Upper lobe of left lung (tissue), 6 donors: ENCODE measurements around the gene KCNJ9. TPM values are rescaled to one million over a fixed set of nuclear protein-coding genes. Genes with fewer than 3 reads are reported as not detected.

Experiments used
- ATAC-seq, 2 donors: fragments of 200-7000 bp; cut with Tn5 transposase; one replicate each; pipeline ENCODE4 v1.9.1; 2022; ENCODE audit warnings: mild to moderate bottlenecking in 2 of 2, moderate library complexity in 2 of 2; ENCODE audit not compliant: low FRiP score in 2 of 2
- DNase-seq, 2 donors: peaks; one replicate each; pipeline ENCODE4 v3.0.0-alpha.2; 2019 to 2020
- H3K27ac ChIP-seq, 4 donors: fragments of 200-600 bp; sonication (generic); one replicate each; pipeline ENCODE4 v1.5.1; 2016 to 2019
- H3K27me3 ChIP-seq, 4 donors: fragments of 200-600 bp; sonication (generic); one replicate each; pipeline ENCODE4 v1.5.1; 2017 to 2019
- H3K36me3 ChIP-seq, 4 donors: fragments of 200-600 bp; sonication (generic); one replicate each; pipeline ENCODE4 v1.5.1; 2016 to 2019
- H3K4me1 ChIP-seq, 4 donors: fragments of 200-600 bp; sonication (generic); one replicate each; pipeline ENCODE4 v1.5.1; 2018 to 2019
- H3K4me3 ChIP-seq, 4 donors: fragments of 200-600 bp; sonication (generic); one replicate each; pipeline ENCODE4 v1.5.1; 2017 to 2019; ENCODE audit warnings: mild to moderate bottlenecking in 2 of 4, moderate library complexity in 1 of 4
- H3K9me3 ChIP-seq, 4 donors: fragments of 200-600 bp; sonication (generic); one replicate each; pipeline ENCODE4 v1.5.1; 2018 to 2019
- CTCF ChIP-seq, 6 experiments: fragments of 450-650 bp in 4 of 6; fragments of 200-600 bp in 2 of 6; sonication (generic) in 2 of 6; IDR thresholded peaks; one replicate each; pipeline ENCODE4 v1.5.1; 2016 to 2019; ENCODE audit warnings: antibody characterized with exemption in 6 of 6
- EP300 ChIP-seq, 4 donors: sonication (generic); formaldehyde crosslinking; IDR thresholded peaks; one replicate each; pipeline ENCODE4 v1.5.1; 2017; ENCODE audit warnings: antibody characterized with exemption in 4 of 4, control low read depth in 2 of 4
- POLR2A ChIP-seq, 4 donors: fragments of 450-650 bp; IDR thresholded peaks; one replicate each; pipeline ENCODE4 v1.5.1; 2016 to 2017; ENCODE audit warnings: antibody characterized with exemption in 4 of 4, mild to moderate bottlenecking in 2 of 4
- POLR2AphosphoS5 ChIP-seq, 2 donors: sonication (generic); formaldehyde crosslinking; IDR thresholded peaks; one replicate each; pipeline ENCODE4 v1.5.1; 2017; ENCODE audit warnings: antibody characterized with exemption in 2 of 2
- WGBS, 2 donors: methylation state at CpG; one replicate each; pipeline ENCODE4 v1.1.5; 2017 to 2018; 5-methylcytosine and 5-hydroxymethylcytosine counted together
- total RNA-seq, 6 donors: library from RNA; depleted of rRNA in 4 of 6; stranded (reverse); fragments of >200 nt in 4 of 6; gene quantifications; one replicate each; pipeline versions ENCODE4 v1.1.0 to v1.2.1, GENCODE V29; 2016 to 2021
- donor health status: DM: no; HTN: no; CAD: no; lungs with moderate emphysema.
- donor health status: DM: no; HTN: yes; CAD: no; lungs with severe emphysema.

KCNJ9 gene
- total RNA-seq, 6 donors from 2014 or later, result not detected

- Histone ChIP-seq H3K4me3 (no peak overlapping the region), H3K4me1 (peaks cover 8 to 16% (median 13%) of the 10 kb centered on the region in 4 donors), H3K36me3 (no peaks in the 10 kb centered on the region), H3K27ac (no peak overlapping the region), H3K9me3 (no peaks in the 10 kb centered on the region), H3K27me3 (no peaks in the 10 kb centered on the region)
- ATAC-seq (no peak), DNase-seq (no peak)
- 72 to 73% methylated on average over 5 to 6 of the region's 6 CpGs for WGBS, 2 donors
- TF ChIP-seq EP300 (IDR thresholded peaks at IDR 0.05), result no peak
- TF ChIP-seq POLR2AphosphoS5 (IDR thresholded peaks at IDR 0.05), result no peak
- no peak for TF ChIP-seq CTCF (IDR thresholded peaks at IDR 0.05)
- TF ChIP-seq POLR2A (IDR thresholded peaks at IDR 0.05), result no peak
Observed at GRCh38 chr1:160103658-160104408, 22.5 kb downstream of the KCNJ9 start.

GRCh38 chr1:160104486-160104885, 23.1 kb downstream of the KCNJ9 start:
- 53 to 71% methylated on average over 3 of the region's 3 CpGs for WGBS, 2 donors
- TF ChIP-seq EP300 (IDR thresholded peaks at IDR 0.05) (no peak), CTCF (IDR thresholded peaks at IDR 0.05) (no peak), POLR2AphosphoS5 (IDR thresholded peaks at IDR 0.05) (no peak), POLR2A (IDR thresholded peaks at IDR 0.05) (no peak)
- Histone ChIP-seq H3K27ac (no peak overlapping the region), H3K4me1 (peaks cover 8 to 11% (median 9%) of the 10 kb centered on the region in 4 donors), H3K36me3 (no peaks in the 10 kb centered on the region), H3K9me3 (no peaks in the 10 kb centered on the region), H3K4me3 (no peak overlapping the region), H3K27me3 (no peaks in the 10 kb centered on the region)
- no peak for ATAC-seq
- no peak for DNase-seq

- TF ChIP-seq POLR2AphosphoS5 (IDR thresholded peaks at IDR 0.05) (no peak), EP300 (IDR thresholded peaks at IDR 0.05) (no peak), POLR2A (IDR thresholded peaks at IDR 0.05) (no peak), CTCF (IDR thresholded peaks at IDR 0.05) (no peak)
- H3K4me1 ChIP-seq, result peaks cover 5 to 9% (median 8%) of the 10 kb centered on the region in 4 donors
- H3K9me3 ChIP-seq, result no peaks in the 10 kb centered on the region
- no peak overlapping the region for H3K27ac ChIP-seq
- H3K36me3 ChIP-seq, result no peaks in the 10 kb centered on the region
- H3K27me3 ChIP-seq, result no peaks in the 10 kb centered on the region
- no peak for ATAC-seq
- WGBS, 2 donors, result 91 to 97% methylated on average over 3 to 5 of the region's 5 CpGs
- H3K4me3 ChIP-seq, result no peak overlapping the region
- no peak for DNase-seq
Observed at GRCh38 chr1:160105155-160105554, 23.8 kb downstream of the KCNJ9 start.

GRCh38 chr1:160107512-160107911, 26.2 kb downstream of the KCNJ9 start:
- Histone ChIP-seq H3K27me3 (no peaks in the 10 kb centered on the region), H3K9me3 (no peaks in the 10 kb centered on the region), H3K4me3 (no peak overlapping the region), H3K27ac (no peak overlapping the region), H3K4me1 (no peaks in the 10 kb centered on the region), H3K36me3 (no peaks in the 10 kb centered on the region)
- DNase-seq, result no peak
- ATAC-seq, result no peak
- TF ChIP-seq CTCF (IDR thresholded peaks at IDR 0.05), result no peak
- no peak for TF ChIP-seq POLR2AphosphoS5 (IDR thresholded peaks at IDR 0.05)
- no peak for TF ChIP-seq EP300 (IDR thresholded peaks at IDR 0.05)
- no peak for TF ChIP-seq POLR2A (IDR thresholded peaks at IDR 0.05)
- 86 to 100% methylated on average over 1 of the region's 1 CpG for WGBS, 2 donors
